Activated T-helper 9 cell treated with anti-CD3 and anti-CD28 coated beads, Interleukin-2, amount 50 U/mL, for 16 hours (primary cell): Measurements from ENCODE around the gene MRTFB.

ENCODE experiments used
- DNase-seq: peaks from one replicate; pipeline ENCODE4 v3.0.0-alpha.2; 2020; ENCODE audit warnings: low read depth

The MRTFB gene

DNA sequence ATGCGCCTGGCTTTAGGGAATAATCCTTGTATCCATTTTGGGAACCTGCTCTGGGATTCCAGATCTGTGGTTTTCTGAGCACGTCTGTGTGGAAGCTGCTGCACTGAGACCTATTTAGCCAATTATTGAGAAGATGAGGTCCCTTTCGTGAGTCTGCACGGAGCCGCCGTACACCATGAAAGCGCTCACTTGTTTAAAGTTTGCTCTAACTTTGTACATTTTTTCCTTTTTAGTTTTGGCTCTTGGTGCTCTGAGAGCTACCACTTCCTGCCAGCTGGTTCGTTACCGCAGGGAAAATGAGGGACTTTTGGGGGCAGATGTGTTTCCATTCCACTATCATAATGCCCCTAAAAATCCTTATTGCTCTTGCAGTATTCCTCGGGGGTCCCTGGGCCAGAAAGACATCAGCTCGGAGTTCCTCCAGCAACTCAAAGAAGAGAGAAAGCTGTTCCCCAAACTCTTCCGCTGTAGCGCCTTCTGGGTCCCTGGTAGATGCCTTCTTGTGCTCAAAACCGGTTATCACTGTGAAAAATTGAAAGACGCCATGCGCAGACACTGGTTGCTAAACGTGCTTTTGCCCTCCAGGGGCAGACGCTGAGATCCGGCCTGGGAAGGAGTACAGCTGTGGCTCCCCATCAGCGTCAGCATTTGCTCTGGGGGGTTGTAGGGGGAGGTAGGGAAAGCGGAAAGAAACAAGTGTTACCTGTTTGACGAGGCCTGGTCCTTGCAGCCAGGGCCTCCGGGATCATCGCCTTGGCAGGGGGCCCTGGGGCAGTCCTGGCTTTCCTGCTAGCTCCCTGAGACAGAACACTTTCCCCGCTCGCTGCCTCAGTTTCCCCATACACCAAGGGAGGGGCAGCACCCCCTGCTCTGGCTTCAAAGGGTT, 238.1 kb downstream of the MRTFB start:
- no peak for DNase-seq

DNA sequence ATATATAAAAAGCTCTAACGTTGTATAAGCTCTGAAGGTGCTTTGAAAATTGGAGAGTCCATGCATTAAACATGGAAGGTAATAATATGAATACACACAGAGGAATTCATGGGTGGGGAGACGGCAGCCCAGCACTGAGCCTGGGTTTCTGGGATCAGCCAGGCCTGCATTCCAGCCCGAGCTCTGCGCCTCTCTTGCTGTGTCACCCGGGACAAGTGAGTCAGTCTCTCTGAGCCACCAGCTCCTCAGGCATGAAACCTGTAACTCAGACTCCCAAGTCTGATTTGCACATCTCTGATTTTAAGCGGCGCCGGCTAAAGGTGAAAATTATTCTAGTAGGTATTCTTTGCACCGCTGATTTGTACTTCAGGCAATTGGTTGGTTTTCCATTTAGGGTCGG, 238.8 kb downstream of the MRTFB start:
- no peak for DNase-seq

DNA sequence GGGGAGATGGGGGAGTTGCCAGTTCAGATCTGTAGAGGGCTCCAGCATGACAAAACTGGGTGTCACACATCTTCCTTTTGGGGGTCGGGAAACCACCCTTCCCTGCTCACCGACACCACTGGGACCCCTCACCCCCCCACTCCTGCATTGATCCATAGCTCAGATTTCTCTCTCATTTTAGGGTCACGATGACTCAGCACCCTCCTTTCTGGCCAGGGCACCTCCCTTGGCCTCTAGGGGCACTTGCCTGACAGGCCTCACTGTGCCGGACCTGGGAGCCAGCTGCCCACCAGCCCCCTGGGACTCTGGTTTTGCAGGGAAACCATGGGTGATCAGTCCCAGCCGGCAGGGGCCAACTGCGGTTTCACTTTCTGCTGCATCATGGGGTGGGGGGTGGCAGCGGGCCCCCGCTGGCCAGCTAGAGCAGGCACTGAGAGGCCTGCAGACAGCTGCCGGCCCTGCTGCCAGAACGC, 239.4 kb downstream of the MRTFB start:
- no peak for DNase-seq

DNA sequence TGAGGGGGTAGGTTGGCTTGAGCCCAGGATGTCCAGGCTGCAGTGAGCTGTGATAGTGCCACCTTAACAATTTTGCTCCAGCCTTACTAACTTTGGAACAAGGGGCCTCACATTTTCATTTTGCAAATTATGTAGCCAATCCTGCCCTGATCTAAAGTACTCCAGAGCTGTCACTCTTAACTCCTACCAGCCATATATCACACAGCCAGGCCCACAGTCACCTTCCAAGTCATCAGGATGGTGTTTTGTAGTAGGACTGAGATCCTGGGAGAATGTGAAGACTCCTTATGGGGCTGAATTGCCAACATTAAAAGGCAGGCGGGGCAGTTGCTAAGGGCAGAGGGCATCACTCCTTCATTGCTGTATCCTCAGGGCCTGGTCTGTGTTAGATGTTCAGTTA, 243.0 kb downstream of the MRTFB start:
- no peak for DNase-seq

DNA sequence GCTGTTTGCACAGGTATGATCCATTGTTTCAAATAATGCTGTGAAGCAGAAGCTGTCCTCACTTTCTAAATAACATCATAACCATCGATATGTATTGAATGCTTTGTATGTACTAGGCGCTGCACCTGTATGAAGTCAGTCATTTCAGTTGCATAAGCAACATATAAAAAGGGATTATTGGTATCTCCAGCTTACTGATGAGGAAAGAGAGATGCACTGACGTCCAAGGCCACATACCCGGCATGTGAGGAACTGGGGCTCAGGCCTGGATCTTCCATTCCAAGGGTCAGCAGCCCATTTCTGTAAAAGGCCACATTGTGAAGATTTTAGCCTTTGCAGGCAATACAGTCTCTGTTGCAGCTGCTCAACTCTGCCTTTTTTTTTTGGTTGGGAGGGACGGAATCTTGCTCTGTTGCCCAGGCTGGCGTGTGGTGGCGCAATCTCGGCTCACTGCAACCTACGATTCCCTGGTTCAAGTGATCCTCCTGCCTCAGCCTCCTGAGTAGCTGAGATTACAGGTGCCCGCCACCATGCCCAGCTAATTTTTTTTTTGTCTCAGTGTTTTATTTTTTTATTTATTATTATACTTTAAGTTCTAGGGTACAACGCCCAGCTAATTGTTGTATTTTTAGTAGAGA, 244.7 kb downstream of the MRTFB start:
- no peak for DNase-seq
